Colonic mucosa (tissue), 4 donors: ENCODE measurements around the gene ABHD14A. TPM values are rescaled to one million over a fixed set of nuclear protein-coding genes. Genes with fewer than 3 reads are reported as not detected.

ENCODE experiments used
- DNase-seq: peaks from one replicate; pipeline ENCODE4 v3.0.0-alpha.2; 2020
- H3K27ac ChIP-seq: fragments of 200-600 bp; one replicate; pipeline ENCODE4 v1.8.0; 2021
- H3K27me3 ChIP-seq: fragments of 200-600 bp; one replicate; pipeline ENCODE4 v1.8.0; 2021
- H3K36me3 ChIP-seq: fragments of 200-600 bp; one replicate; pipeline ENCODE4 v1.8.0; 2021
- H3K4me1 ChIP-seq: fragments of 200-600 bp; one replicate; pipeline ENCODE4 v1.8.0; 2021; ENCODE audit warnings: mild to moderate bottlenecking
- H3K4me3 ChIP-seq: fragments of 200-600 bp; one replicate; pipeline ENCODE4 v1.8.0; 2021
- H3K9ac ChIP-seq, 2 donors: one replicate each; pipeline ENCODE4 v1.7.0; 2013; ENCODE audit warnings: control low read depth in 2 of 2, low read depth in 2 of 2, low read length in 2 of 2
- H3K9me3 ChIP-seq: fragments of 200-600 bp; one replicate; pipeline ENCODE4 v1.8.0; 2021
- intact Hi-C: fragments of 100-400 bp; cut with DNase I; formaldehyde crosslinking; loops from one replicate; pipeline ENCODE4 v1.14.1; 2022
- total RNA-seq, 2 donors: library from RNA; stranded (reverse); fragmentation: NEBNext Ultra II Directional in 1 of 2; extraction: Animal tissue kit (Norgen Biotek cat#: 25700) in 1 of 2; gene quantifications; one replicate each; pipeline ENCODE4 v1.2.1, GENCODE V29; 2021
- TF ChIP-seq, protein P1 (sequence below): fragments of 200-600 bp; IDR thresholded peaks from one replicate; pipeline ENCODE4 v1.8.0; 2022; ENCODE audit warnings: antibody characterized with exemption, mild to moderate bottlenecking
- donor health status: healthy.
- donor health status: DM: no; HTN: no; CAD: no.
- donor health status: DM: no; HTN: no; CAD: no.

The ABHD14A gene
- total RNA-seq, 2 donors from 2014 or later: 7.4 to 9.6 TPM

GRCh38 chr3:51968883-51969678 is 5.8 kb upstream of the ABHD14A start:
- Histone ChIP-seq H3K4me1 (no peaks in the 10 kb centered on the region), H3K27ac (no peak overlapping the region)

DNA sequence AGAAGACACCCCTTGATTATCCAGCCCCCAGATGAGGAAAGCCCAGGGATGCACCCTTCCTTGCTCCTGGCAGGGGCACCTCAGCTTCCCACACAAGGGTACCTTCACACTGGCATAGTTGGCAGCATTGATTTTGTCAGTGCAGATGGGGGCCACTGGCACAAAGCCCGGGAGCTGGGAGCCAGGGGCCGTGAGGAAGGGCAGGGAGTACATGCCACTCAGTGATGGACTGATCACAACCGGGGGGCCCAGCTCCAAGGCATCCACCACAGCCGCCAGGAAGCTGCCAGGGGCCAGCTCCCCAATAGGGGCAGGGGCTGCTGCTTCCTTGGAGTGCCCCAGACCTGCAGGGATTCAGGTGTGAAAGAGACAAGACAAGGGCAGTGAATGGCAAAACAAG is 5.0 kb upstream of the ABHD14A start:
- H3K4me3 ChIP-seq: no peak overlapping the region
- H3K9ac ChIP-seq: no peak overlapping the region
- TF ChIP-seq, protein P1, sequence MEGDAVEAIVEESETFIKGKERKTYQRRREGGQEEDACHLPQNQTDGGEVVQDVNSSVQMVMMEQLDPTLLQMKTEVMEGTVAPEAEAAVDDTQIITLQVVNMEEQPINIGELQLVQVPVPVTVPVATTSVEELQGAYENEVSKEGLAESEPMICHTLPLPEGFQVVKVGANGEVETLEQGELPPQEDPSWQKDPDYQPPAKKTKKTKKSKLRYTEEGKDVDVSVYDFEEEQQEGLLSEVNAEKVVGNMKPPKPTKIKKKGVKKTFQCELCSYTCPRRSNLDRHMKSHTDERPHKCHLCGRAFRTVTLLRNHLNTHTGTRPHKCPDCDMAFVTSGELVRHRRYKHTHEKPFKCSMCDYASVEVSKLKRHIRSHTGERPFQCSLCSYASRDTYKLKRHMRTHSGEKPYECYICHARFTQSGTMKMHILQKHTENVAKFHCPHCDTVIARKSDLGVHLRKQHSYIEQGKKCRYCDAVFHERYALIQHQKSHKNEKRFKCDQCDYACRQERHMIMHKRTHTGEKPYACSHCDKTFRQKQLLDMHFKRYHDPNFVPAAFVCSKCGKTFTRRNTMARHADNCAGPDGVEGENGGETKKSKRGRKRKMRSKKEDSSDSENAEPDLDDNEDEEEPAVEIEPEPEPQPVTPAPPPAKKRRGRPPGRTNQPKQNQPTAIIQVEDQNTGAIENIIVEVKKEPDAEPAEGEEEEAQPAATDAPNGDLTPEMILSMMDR: no peak
- intact Hi-C loops: no loop called here
- DNase-seq: no peak
- no peaks in the 10 kb centered on the region for H3K36me3 ChIP-seq
- no peaks in the 10 kb centered on the region for H3K4me1 ChIP-seq
- no peak overlapping the region for H3K27ac ChIP-seq
- no peaks in the 10 kb centered on the region for H3K9me3 ChIP-seq
- H3K27me3 ChIP-seq: no peaks in the 10 kb centered on the region

More at GRCh38 chr3:51968883-51969678, 5.8 kb upstream of the ABHD14A start:
- intact Hi-C loops: no loop called here
- TF ChIP-seq, protein P1: no peak
- H3K27me3 ChIP-seq: no peaks in the 10 kb centered on the region
- peak overlapping the region in 1 of 2 donors; percentile 3 for H3K9ac ChIP-seq
- no peaks in the 10 kb centered on the region for H3K9me3 ChIP-seq
- H3K36me3 ChIP-seq: no peaks in the 10 kb centered on the region
- DNase-seq: no peak
- H3K4me3 ChIP-seq: no peak overlapping the region

- intact Hi-C loops: no loop called here
- Histone ChIP-seq H3K27me3 (no peaks in the 10 kb centered on the region), H3K36me3 (no peaks in the 10 kb centered on the region), H3K27ac (no peak overlapping the region), H3K9me3 (no peaks in the 10 kb centered on the region), H3K4me3 (no peak overlapping the region), H3K9ac (no peak overlapping the region), H3K4me1 (no peaks in the 10 kb centered on the region)
- DNase-seq: no peak
- TF ChIP-seq, protein P1: no peak
Observed at GRCh38 chr3:51970606-51971300, 4.1 kb upstream of the ABHD14A start.

DNA sequence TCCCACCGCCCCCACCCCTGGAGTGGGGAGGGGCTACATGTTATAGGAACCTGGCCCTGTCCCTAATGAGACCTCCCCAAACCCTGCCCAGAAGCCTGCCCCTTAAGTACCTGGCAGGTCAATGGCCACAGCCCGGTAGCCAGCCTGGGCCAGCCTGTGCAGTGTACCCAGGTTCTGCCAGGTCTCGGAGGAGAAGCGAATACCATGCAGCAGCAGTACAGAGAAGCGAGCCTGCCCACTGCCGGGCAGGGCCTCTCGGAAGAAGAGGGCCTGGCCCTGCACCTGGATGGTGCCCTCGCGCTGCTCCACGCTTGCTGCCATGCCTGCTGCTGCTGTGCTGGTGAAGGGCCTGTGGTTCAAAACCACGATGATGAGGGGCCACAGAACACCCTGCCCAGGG is 3.5 kb upstream of the ABHD14A start:
- Histone ChIP-seq H3K4me1 (no peaks in the 10 kb centered on the region), H3K4me3 (no peak overlapping the region), H3K27ac (no peak overlapping the region), H3K9me3 (no peaks in the 10 kb centered on the region), H3K36me3 (no peaks in the 10 kb centered on the region), H3K27me3 (no peaks in the 10 kb centered on the region), H3K9ac (no peak overlapping the region)
- TF ChIP-seq, protein P1: no peak
- no peak for DNase-seq
- intact Hi-C loops: no loop called here

DNA sequence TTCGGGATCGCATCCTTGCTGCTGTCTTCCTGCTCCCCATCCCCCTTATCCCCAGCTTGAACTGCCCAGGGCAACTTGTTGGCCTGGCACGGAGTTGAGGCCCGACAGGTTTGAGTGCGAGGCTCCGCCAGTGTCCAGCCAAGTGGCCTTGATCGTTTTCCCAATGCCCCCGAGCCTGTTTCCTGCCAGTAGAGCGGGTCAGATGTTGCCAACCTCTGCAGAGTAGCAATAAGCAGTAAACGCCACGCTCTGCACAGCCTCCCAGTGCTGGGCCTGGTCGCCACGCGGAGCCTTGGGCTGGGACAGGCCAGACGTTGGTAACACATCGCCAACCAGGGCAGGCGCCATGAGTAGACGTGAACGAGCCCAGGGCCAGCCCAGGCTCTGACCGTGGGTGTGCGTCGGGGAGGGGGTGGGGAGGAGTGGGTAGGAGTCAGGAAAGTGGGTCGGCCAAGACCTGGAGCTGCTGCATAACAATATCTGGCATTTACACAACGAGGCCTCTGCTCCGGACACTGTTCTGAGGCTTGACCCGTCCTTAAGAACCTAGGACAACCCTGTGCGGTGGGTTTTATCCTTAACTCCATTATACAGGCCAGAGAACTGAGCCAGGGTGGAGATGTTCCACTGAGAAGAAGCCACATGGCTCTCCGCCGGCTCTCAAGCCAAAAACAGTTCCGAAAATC is 444 bp upstream of the ABHD14A start:
- Histone ChIP-seq H3K36me3 (no peaks in the 10 kb centered on the region), H3K9ac (peak overlapping the region; percentile 75 to 94), H3K27me3 (no peaks in the 10 kb centered on the region), H3K9me3 (no peaks in the 10 kb centered on the region), H3K4me3 (peak overlapping the region; percentile 81), H3K4me1 (no peaks in the 10 kb centered on the region), H3K27ac (peak overlapping the region; percentile 95)
- peak; percentile 62 for DNase-seq
- intact Hi-C loops: no loop called here
- TF ChIP-seq, protein P1: peak; percentile 40
